GM21367 (cell line): ENCODE results near the gene ZNF771.
A peak's percentile ranks its signal among the peaks of the same experiment; 100 is the strongest.
"Not testable (repeated sequence)": the region's sequence is repeated elsewhere in the genome, so short reads cannot be mapped to it uniquely, and the experiment has no call there.

Experiments used
- ATAC-seq: cut with Tn5 transposase; IDR thresholded peaks from one replicate; pipeline ENCODE4 v1.9.1; 2021; ENCODE audit not compliant: unreplicated experiment

Gene ZNF771

GRCh38 chr16:30458561-30459394 lies 51.4 kb downstream of the ZNF771 start:
- peak; percentile 61 for ATAC-seq

- ATAC-seq = no peak
Observed at GRCh38 chr16:30459456-30459855, 52.0 kb downstream of the ZNF771 start.

GRCh38 chr16:30461426-30461825 lies 54.0 kb downstream of the ZNF771 start:
- not testable (repeated sequence) for ATAC-seq

GRCh38 chr16:30464078-30464477 lies 56.7 kb downstream of the ZNF771 start:
- no peak for ATAC-seq
